GM12801 (cell line): ENCODE results near the gene ZDHHC13.

Experiments used
- CTCF ChIP-seq: IDR thresholded peaks from one replicate; pipeline ENCODE4 v1.5.1; 2011; ENCODE audit warnings: control low read depth; ENCODE audit not compliant: insufficient read length; ENCODE audit errors: extremely low read depth

The ZDHHC13 gene

GRCh38 chr11:19077965-19078364, 39.0 kb upstream of the ZDHHC13 start:
- TF ChIP-seq CTCF: no peak

GRCh38 chr11:19079643-19080440, 37.1 kb upstream of the ZDHHC13 start:
- no peak for TF ChIP-seq CTCF

GRCh38 chr11:19080579-19080993, 36.4 kb upstream of the ZDHHC13 start:
- no peak for TF ChIP-seq CTCF

GRCh38 chr11:19083166-19083565, 33.8 kb upstream of the ZDHHC13 start:
- TF ChIP-seq CTCF: no peak

GRCh38 chr11:19084661-19085315, 32.2 kb upstream of the ZDHHC13 start:
- TF ChIP-seq CTCF: no peak

GRCh38 chr11:19087658-19088057, 29.3 kb upstream of the ZDHHC13 start:
- TF ChIP-seq CTCF: no peak

GRCh38 chr11:19088791-19089190, 28.2 kb upstream of the ZDHHC13 start:
- no peak for TF ChIP-seq CTCF
